Karpas-422 (cell line): ENCODE measurements around the gene RASL11B. TPM values are rescaled to one million over a fixed set of nuclear protein-coding genes. Genes with fewer than 3 reads are reported as not detected.
"Not testable (repeated sequence)": the region's sequence is repeated elsewhere in the genome, so short reads cannot be mapped to it uniquely, and the experiment has no call there.

Experiments used
- DNase-seq: peaks from one replicate; pipeline ENCODE4 v3.0.0-alpha.2; 2015
- H2AFZ ChIP-seq: fragments of 200-600 bp; sonication (generic); 2 replicates; pipeline ENCODE4 v1.6.1; 2014; ENCODE audit warnings: antibody characterized with exemption, low read length, mixed read lengths
- H3K27ac ChIP-seq: fragments of 200-600 bp; sonication (generic); 2 replicates; pipeline ENCODE4 v1.5.1; 2014; ENCODE audit warnings: mild to moderate bottlenecking, low read length, moderate library complexity
- H3K27me3 ChIP-seq: fragments of 200-600 bp; sonication (generic); 2 replicates; pipeline ENCODE4 v1.6.1; 2014; ENCODE audit warnings: low read length, mixed read lengths
- H3K36me3 ChIP-seq: fragments of 200-600 bp; sonication (generic); 2 replicates; pipeline ENCODE4 v1.6.1; 2014; ENCODE audit warnings: low read length, mixed read lengths; ENCODE audit not compliant: insufficient read depth
- H3K4me1 ChIP-seq: fragments of 200-600 bp; sonication (generic); 2 replicates; pipeline ENCODE4 v1.6.1; 2014; ENCODE audit warnings: mild to moderate bottlenecking, low read length, mixed read lengths
- H3K4me2 ChIP-seq: fragments of 200-600 bp; sonication (generic); 2 replicates; pipeline ENCODE4 v1.6.1; 2014; ENCODE audit warnings: low read length, low read depth, mild to moderate bottlenecking; ENCODE audit not compliant: poor library complexity, severe bottlenecking
- H3K4me3 ChIP-seq: fragments of 200-600 bp; sonication (generic); 2 replicates; pipeline ENCODE4 v1.5.1; 2014; ENCODE audit warnings: mild to moderate bottlenecking, antibody characterized with exemption, low read length, mixed read lengths
- H3K79me2 ChIP-seq: fragments of 200-600 bp; sonication (generic); 2 replicates; pipeline ENCODE4 v1.6.1; 2014; ENCODE audit warnings: mild to moderate bottlenecking, low read length, mixed read lengths
- H3K9ac ChIP-seq: fragments of 200-600 bp; sonication (generic); 2 replicates; pipeline ENCODE4 v1.6.0; 2014; ENCODE audit warnings: low read length
- H3K9me2 ChIP-seq: fragments of 200-600 bp; sonication (generic), shearing (Covaris generic); replicated peaks from 2 replicates; pipeline ENCODE4 v1.6.0; 2014; ENCODE audit warnings: mild to moderate bottlenecking, low read length, moderate library complexity; ENCODE audit not compliant: insufficient read depth
- H3K9me3 ChIP-seq: fragments of 300-700, 200-600 bp; sonication (generic); 2 replicates; pipeline ENCODE4 v1.6.1; 2014; ENCODE audit warnings: low read length, mixed read lengths
- H4K20me1 ChIP-seq: fragments of 200-600 bp; sonication (generic); 2 replicates; pipeline ENCODE4 v1.6.1; 2014; ENCODE audit warnings: mild to moderate bottlenecking, antibody characterized with exemption, low read length, low read depth; ENCODE audit not compliant: insufficient read depth
- total RNA-seq: library from RNA; depleted of rRNA; stranded (reverse); fragments of >200 nt; shearing (Covaris generic); gene quantifications from 2 replicates; pipeline ENCODE4 v1.2.3, GENCODE V29; 2014; ENCODE audit warnings: low replicate concordance

RASL11B gene
- total RNA-seq, 1 experiment from 2014 or later, result not detected

- Histone ChIP-seq H3K27me3 (no peaks in the 10 kb centered on the region), H3K4me1 (no peaks in the 10 kb centered on the region), H3K9me3 (no peaks in the 10 kb centered on the region), H4K20me1 (no peaks in the 10 kb centered on the region), H3K27ac (no peak overlapping the region), H3K36me3 (no peaks in the 10 kb centered on the region), H2AFZ (no peak overlapping the region), H3K4me3 (no peak overlapping the region), H3K9ac (no peak overlapping the region), H3K79me2 (no peaks in the 10 kb centered on the region), H3K4me2 (no peak overlapping the region), H3K9me2 (no peaks in the 10 kb centered on the region)
- DNase-seq, result no peak
Observed at GRCh38 chr4:52825460-52826090, 36.5 kb upstream of the RASL11B start.

GRCh38 chr4:52833941-52834525, 28.1 kb upstream of the RASL11B start:
- Histone ChIP-seq H3K4me2 (no peak overlapping the region), H2AFZ (no peak overlapping the region), H3K27ac (no peak overlapping the region), H3K9ac (no peak overlapping the region), H3K9me3 (no peaks in the 10 kb centered on the region), H3K4me3 (no peak overlapping the region), H4K20me1 (no peaks in the 10 kb centered on the region), H3K4me1 (no peaks in the 10 kb centered on the region), H3K27me3 (no peaks in the 10 kb centered on the region), H3K79me2 (no peaks in the 10 kb centered on the region), H3K36me3 (no peaks in the 10 kb centered on the region), H3K9me2 (no peaks in the 10 kb centered on the region)
- no peak for DNase-seq

GRCh38 chr4:52834641-52835456, 27.3 kb upstream of the RASL11B start:
- not testable (repeated sequence) for H4K20me1 ChIP-seq, H3K36me3 ChIP-seq, H3K27ac ChIP-seq, DNase-seq, H3K4me2 ChIP-seq, H3K9ac ChIP-seq, H3K4me1 ChIP-seq, H2AFZ ChIP-seq, H3K9me2 ChIP-seq, H3K79me2 ChIP-seq, H3K4me3 ChIP-seq, H3K27me3 ChIP-seq, H3K9me3 ChIP-seq

- Histone ChIP-seq H3K4me2 (no peak overlapping the region), H2AFZ (no peak overlapping the region), H4K20me1 (no peaks in the 10 kb centered on the region), H3K27ac (no peak overlapping the region), H3K9me3 (no peaks in the 10 kb centered on the region), H3K36me3 (no peaks in the 10 kb centered on the region), H3K9me2 (no peaks in the 10 kb centered on the region), H3K79me2 (no peaks in the 10 kb centered on the region), H3K4me3 (no peak overlapping the region), H3K9ac (no peak overlapping the region), H3K4me1 (no peaks in the 10 kb centered on the region), H3K27me3 (no peaks in the 10 kb centered on the region)
- DNase-seq, result no peak
Observed at GRCh38 chr4:52836120-52836519, 26.0 kb upstream of the RASL11B start.

GRCh38 chr4:52836678-52837077, 25.4 kb upstream of the RASL11B start:
- Histone ChIP-seq H3K9me3 (no peaks in the 10 kb centered on the region), H3K36me3 (no peaks in the 10 kb centered on the region), H3K27me3 (no peaks in the 10 kb centered on the region), H4K20me1 (no peaks in the 10 kb centered on the region), H3K27ac (no peak overlapping the region), H3K4me2 (no peak overlapping the region), H3K79me2 (no peaks in the 10 kb centered on the region), H2AFZ (no peak overlapping the region), H3K9me2 (no peaks in the 10 kb centered on the region), H3K9ac (no peak overlapping the region), H3K4me1 (no peaks in the 10 kb centered on the region), H3K4me3 (no peak overlapping the region)
- no peak for DNase-seq

- H3K4me3 ChIP-seq, result no peak overlapping the region
- no peaks in the 10 kb centered on the region for H4K20me1 ChIP-seq
- H3K79me2 ChIP-seq, result no peaks in the 10 kb centered on the region
- no peaks in the 10 kb centered on the region for H3K9me3 ChIP-seq
- H2AFZ ChIP-seq, result no peak overlapping the region
- H3K9me2 ChIP-seq, result no peaks in the 10 kb centered on the region
- no peaks in the 10 kb centered on the region for H3K27me3 ChIP-seq
- no peak for DNase-seq
- no peaks in the 10 kb centered on the region for H3K4me1 ChIP-seq
- H3K27ac ChIP-seq, result no peak overlapping the region
- no peak overlapping the region for H3K9ac ChIP-seq
- no peaks in the 10 kb centered on the region for H3K36me3 ChIP-seq
- H3K4me2 ChIP-seq, result no peak overlapping the region
Observed at GRCh38 chr4:52837716-52838558, 24.2 kb upstream of the RASL11B start.

GRCh38 chr4:52838729-52839586, 23.2 kb upstream of the RASL11B start:
- Histone ChIP-seq H3K27me3 (no peaks in the 10 kb centered on the region), H3K4me3 (no peak overlapping the region), H3K4me1 (no peaks in the 10 kb centered on the region), H3K79me2 (no peaks in the 10 kb centered on the region), H3K9ac (no peak overlapping the region), H3K27ac (no peak overlapping the region), H3K9me2 (no peaks in the 10 kb centered on the region), H2AFZ (no peak overlapping the region), H4K20me1 (no peaks in the 10 kb centered on the region), H3K4me2 (no peak overlapping the region), H3K9me3 (no peaks in the 10 kb centered on the region), H3K36me3 (no peaks in the 10 kb centered on the region)
- no peak for DNase-seq
